ENCODE data around the gene TFEB. TPM values are rescaled to one million over a fixed set of nuclear protein-coding genes. Genes with fewer than 3 reads are reported as not detected.

The TFEB gene
- total and polyA plus RNA-seq, 4 experiments from 2014 or later, result 8.2 to 17.6 (median 13.9) TPM

DNA sequence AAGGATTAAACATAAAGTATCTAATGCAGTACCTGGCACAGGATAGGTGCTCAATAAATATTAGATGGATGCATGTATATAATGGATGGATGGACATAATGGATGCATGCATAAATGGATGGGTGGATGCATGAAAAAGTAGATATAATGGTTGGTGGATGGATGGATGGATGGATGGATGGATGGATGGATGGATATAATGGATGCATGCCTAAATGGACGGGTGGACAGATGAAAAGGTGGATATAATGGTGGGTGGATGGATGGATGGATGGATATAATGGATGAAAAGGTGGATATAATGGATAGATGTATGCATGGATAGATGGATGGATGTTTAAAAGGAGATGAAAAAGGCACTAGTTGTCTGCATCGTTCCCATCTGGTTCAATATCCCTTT lies 26.0 kb downstream of the TFEB start:
- H3K27me3 Mint-ChIP-seq, result no peaks in the 10 kb centered on the region
- CTCF ChIA-PET (ENCODE audit: partially characterized antibody), result interaction anchor here (0.9 kb wide), 1 partner anchor 26 kb away, joined by 4 read pairs; no protein-coding TSS in a partner anchor
- peaks cover 0 to 1% of the 10 kb centered on the region in 2 donors for H3K36me3 Mint-ChIP-seq
- no peak for DNase-seq
- POLR2A ChIA-PET (ENCODE audit: partially characterized antibody), result interaction anchor here (5.1 kb wide), 1 partner anchor 24 kb away, joined by 34 read pairs; the partner anchor contains the start of gene TFEB
- H3K4me3 ChIP-seq (ENCODE audit: low read length in 2 of 2), result no peak overlapping the region
- no peaks in the 10 kb centered on the region for H3K36me3 ChIP-seq (ENCODE audit: insufficient read depth, low read length)
- peaks cover 28 to 61% (median 37%) of the 10 kb centered on the region in 4 donors for H3K4me1 Mint-ChIP-seq
- peak overlapping the region in 1 of 7 donors; percentile 42 for H3K27ac Mint-ChIP-seq
- H3K9me3 Mint-ChIP-seq, result peaks cover 0 to 2% (median 0%) of the 10 kb centered on the region in 8 donors
- H3K4me3 Mint-ChIP-seq, result no peak overlapping the region
- H3K27ac ChIP-seq (ENCODE audit: low read depth, low read length), result no peak overlapping the region
- peaks cover 35% of the 10 kb centered on the region for H3K4me1 ChIP-seq (ENCODE audit: insufficient read depth, low read length)
- intact Hi-C loops (cut with micrococcal nuclease), result no loop called here
- H3K9me3 ChIP-seq (ENCODE audit: control insufficient read depth in 1 of 2, low read length in 2 of 2), result no peaks in the 10 kb centered on the region
- no peaks in the 10 kb centered on the region for H3K27me3 ChIP-seq (ENCODE audit: insufficient read depth, low read length)

DNA sequence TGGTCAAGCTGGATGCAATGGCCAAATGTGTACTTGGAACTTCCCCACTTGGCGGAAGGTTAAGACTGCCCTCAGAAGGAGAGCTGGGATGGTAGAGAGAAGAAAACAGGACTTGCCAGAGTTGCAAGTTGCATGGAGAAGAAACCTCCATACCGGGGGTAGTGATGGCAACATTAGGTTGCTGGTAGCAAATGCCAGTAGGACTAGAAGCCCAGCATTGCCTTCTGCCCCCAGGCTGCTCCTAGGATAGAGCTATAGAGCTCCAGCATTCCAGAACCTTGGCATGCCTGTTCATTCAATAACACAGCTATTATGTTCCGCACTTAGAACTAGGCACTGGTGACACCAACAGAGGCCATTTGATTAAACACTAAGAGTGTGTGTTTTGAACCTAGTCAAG lies 26.6 kb downstream of the TFEB start:
- Mint-ChIP-seq H3K4me1 (peaks cover 28 to 61% (median 36%) of the 10 kb centered on the region in 4 donors), H3K27ac (peak overlapping the region in 4 of 7 donors; percentile 51 to 74 (median 68))

DNA sequence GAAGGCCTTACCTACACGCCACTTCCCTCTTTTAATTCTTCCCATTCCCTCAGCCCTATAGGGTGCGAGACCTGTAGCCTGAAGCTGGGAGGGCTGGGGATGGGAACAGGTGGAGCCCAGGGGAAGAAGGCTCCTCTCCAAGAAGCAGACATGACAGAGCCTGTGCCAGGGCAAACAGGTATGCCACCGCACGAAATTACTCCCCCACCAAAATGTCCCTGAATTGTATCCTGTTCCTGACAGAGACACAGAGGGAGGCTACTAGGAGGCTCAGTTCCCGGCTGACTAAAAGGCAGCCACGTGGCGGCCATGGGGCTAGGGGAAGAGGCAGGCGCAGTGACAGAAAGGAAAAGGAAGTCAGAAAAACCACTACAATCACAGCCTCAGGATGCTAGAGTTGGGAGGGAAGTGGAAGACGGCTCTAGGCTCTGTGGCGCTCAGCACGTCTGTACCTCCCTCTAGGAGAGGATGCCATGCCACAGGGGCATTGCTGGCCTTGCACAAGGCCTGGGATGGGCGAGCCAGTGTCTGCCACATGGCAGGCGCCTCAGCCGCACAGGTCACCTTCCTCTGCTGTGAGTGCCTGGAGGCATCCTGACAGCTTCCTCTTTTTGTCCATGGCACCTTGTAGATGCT lies 27.7 kb downstream of the TFEB start:
- no peaks in the 10 kb centered on the region for H3K36me3 Mint-ChIP-seq
- DNase-seq, result peak; percentile 44 to 57 (median 50)
- Histone ChIP-seq H3K4me1 (ENCODE audit: insufficient read depth, low read length) (peaks cover 35% of the 10 kb centered on the region), H3K27me3 (ENCODE audit: insufficient read depth, low read length) (no peaks in the 10 kb centered on the region), H3K9me3 (ENCODE audit: control insufficient read depth in 1 of 2, low read length in 2 of 2) (no peaks in the 10 kb centered on the region), H3K36me3 (ENCODE audit: insufficient read depth, low read length) (no peaks in the 10 kb centered on the region), H3K27ac (ENCODE audit: low read depth, low read length) (peak overlapping the region; percentile 29), H3K4me3 (ENCODE audit: low read length in 2 of 2) (no peak overlapping the region)
- H3K4me1 Mint-ChIP-seq, result peaks cover 28 to 61% (median 37%) of the 10 kb centered on the region in 4 donors
- H3K27me3 Mint-ChIP-seq, result no peaks in the 10 kb centered on the region
- H3K27ac Mint-ChIP-seq, result peak overlapping the region; percentile 57 to 87 (median 78)
- POLR2A ChIA-PET (ENCODE audit: partially characterized antibody), result interaction anchor here (5.1 kb wide), 1 partner anchor 26 kb away, joined by 34 read pairs; the partner anchor contains the start of gene TFEB
- H3K9me3 Mint-ChIP-seq, result peaks cover 0 to 2% (median 0%) of the 10 kb centered on the region in 8 donors
- intact Hi-C loops (cut with micrococcal nuclease), result loop anchor here (1.0 to 2.0 kb wide), 2 partner anchors 28 to 69 kb away; partner anchors contain the start of gene TFEB
- peak overlapping the region; percentile 31 to 86 (median 77) for H3K4me3 Mint-ChIP-seq
- CTCF ChIA-PET (ENCODE audit: partially characterized antibody), result no interaction called here

More for the DNA sequence above, 26.6 kb downstream of the TFEB start:
- Mint-ChIP-seq H3K36me3 (no peaks in the 10 kb centered on the region), H3K4me3 (peak overlapping the region in 1 of 8 donors; percentile 22), H3K9me3 (peaks cover 0 to 2% (median 0%) of the 10 kb centered on the region in 8 donors), H3K27me3 (no peaks in the 10 kb centered on the region)
- Histone ChIP-seq H3K9me3 (ENCODE audit: control insufficient read depth in 1 of 2, low read length in 2 of 2) (no peaks in the 10 kb centered on the region), H3K27me3 (ENCODE audit: insufficient read depth, low read length) (no peaks in the 10 kb centered on the region), H3K4me3 (ENCODE audit: low read length in 2 of 2) (no peak overlapping the region), H3K4me1 (ENCODE audit: insufficient read depth, low read length) (peaks cover 35% of the 10 kb centered on the region), H3K27ac (ENCODE audit: low read depth, low read length) (no peak overlapping the region), H3K36me3 (ENCODE audit: insufficient read depth, low read length) (no peaks in the 10 kb centered on the region)
- DNase-seq, result no peak
- POLR2A ChIA-PET (ENCODE audit: partially characterized antibody), result interaction anchor here (5.1 kb wide), 1 partner anchor 25 kb away, joined by 34 read pairs; the partner anchor contains the start of gene TFEB
- CTCF ChIA-PET (ENCODE audit: partially characterized antibody), result interaction anchor here (0.9 kb wide), 1 partner anchor 25 kb away, joined by 4 read pairs; no protein-coding TSS in a partner anchor
- intact Hi-C loops (cut with micrococcal nuclease), result no loop called here

DNA sequence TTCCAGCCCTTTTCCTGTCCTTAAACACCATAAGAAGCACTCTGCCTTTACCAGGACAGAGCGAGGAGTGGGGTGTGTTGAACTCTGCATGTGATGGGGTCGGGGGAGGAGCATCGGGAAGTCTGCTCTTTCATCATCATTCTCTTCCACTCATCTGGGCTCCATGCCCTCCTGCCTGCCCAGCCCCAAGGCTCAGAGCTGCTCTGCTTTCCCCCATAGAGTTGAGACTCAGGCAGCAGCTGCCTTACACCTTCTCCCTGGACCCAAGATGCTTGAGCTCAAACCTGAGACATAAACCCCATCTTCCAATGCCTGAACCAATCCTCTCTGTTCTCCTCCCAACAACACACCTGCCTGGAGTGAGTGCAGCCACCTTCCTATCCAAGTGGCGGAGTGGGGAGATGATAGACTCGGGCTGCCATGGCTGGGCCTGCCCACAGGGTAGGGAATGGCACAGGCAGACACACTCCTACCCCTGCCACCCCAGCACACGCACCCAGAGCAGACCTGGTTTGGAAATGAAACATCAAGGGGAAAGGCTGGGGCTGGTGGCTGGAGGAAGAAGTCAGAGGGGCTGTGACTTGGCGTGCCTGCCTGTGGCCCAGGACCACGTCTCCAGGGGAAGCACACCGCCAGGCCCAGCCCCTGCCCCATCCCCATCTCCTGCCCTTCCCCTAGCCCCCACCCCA lies 28.4 kb downstream of the TFEB start:
- no peak overlapping the region for H3K4me3 ChIP-seq (ENCODE audit: low read length in 2 of 2)
- POLR2A ChIA-PET (ENCODE audit: partially characterized antibody), result interaction anchor here (5.1 kb wide), 1 partner anchor 27 kb away, joined by 34 read pairs; the partner anchor contains the start of gene TFEB
- CTCF ChIA-PET (ENCODE audit: partially characterized antibody), result interaction anchor here (3.3 kb wide), 1 partner anchor 27 kb away, joined by 13 read pairs; no protein-coding TSS in a partner anchor
- intact Hi-C loops (cut with micrococcal nuclease), result loop anchor here (1.0 to 2.0 kb wide), 2 partner anchors 28 to 70 kb away; partner anchors contain the start of gene TFEB
- H3K27ac ChIP-seq (ENCODE audit: low read depth, low read length), result peak overlapping the region; percentile 29
- DNase-seq, result no peak
- H3K36me3 Mint-ChIP-seq, result no peaks in the 10 kb centered on the region
- no peaks in the 10 kb centered on the region for H3K36me3 ChIP-seq (ENCODE audit: insufficient read depth, low read length)
- no peaks in the 10 kb centered on the region for H3K27me3 Mint-ChIP-seq
- H3K27ac Mint-ChIP-seq, result peak overlapping the region; percentile 12 to 87 (median 75)
- no peaks in the 10 kb centered on the region for H3K27me3 ChIP-seq (ENCODE audit: insufficient read depth, low read length)
- H3K9me3 ChIP-seq (ENCODE audit: control insufficient read depth in 1 of 2, low read length in 2 of 2), result no peaks in the 10 kb centered on the region
- H3K9me3 Mint-ChIP-seq, result peaks cover 0 to 2% (median 0%) of the 10 kb centered on the region in 8 donors
- peaks cover 35% of the 10 kb centered on the region for H3K4me1 ChIP-seq (ENCODE audit: insufficient read depth, low read length)
- peaks cover 28 to 61% (median 37%) of the 10 kb centered on the region in 4 donors for H3K4me1 Mint-ChIP-seq
- H3K4me3 Mint-ChIP-seq, result peak overlapping the region in 7 of 8 donors; percentile 14 to 86 (median 70)

DNA sequence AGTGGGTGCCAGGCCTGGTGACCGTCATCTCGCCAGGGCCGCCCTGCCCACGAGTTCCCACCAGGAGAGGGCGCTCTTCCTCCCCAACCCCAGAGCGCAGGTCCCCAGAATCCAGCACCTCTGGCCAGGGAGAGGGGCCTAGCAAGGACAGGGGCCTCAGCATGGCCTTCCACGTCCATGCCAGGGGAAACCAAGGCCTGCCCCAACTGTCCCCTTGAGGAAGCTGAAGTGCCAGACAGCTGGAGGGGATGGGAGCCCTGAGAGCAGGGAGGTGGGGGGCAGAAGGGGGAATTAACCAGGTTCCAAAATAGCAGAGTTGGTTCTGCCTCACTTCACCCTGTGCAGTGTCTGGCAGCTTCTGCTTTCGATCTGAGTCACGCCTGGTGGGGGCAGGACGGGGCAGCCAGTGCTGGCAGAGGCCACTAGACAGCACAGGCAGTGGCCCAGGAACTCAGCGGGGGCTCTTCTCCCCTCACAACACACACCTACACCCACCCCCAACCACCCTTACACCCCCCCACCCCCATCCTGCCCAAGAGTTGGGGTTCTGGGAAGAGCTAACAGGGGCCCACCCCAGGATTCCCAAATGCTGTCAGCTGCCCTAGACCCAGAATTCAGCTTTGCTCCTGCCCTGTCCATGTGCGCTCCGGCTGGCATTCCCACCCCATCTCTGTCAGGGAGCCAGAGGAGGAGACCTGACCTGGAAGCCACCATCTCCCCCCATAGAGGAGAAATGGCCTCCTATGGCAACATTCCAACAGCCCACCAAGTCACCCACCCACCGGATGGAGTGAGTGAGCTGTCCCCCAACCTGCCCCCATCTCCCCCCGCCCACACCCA lies 29.2 kb downstream of the TFEB start:
- POLR2A ChIA-PET (ENCODE audit: partially characterized antibody), result interaction anchor here (5.1 kb wide), 1 partner anchor 28 kb away, joined by 34 read pairs; the partner anchor contains the start of gene TFEB
- H3K27me3 Mint-ChIP-seq, result no peaks in the 10 kb centered on the region

DNA sequence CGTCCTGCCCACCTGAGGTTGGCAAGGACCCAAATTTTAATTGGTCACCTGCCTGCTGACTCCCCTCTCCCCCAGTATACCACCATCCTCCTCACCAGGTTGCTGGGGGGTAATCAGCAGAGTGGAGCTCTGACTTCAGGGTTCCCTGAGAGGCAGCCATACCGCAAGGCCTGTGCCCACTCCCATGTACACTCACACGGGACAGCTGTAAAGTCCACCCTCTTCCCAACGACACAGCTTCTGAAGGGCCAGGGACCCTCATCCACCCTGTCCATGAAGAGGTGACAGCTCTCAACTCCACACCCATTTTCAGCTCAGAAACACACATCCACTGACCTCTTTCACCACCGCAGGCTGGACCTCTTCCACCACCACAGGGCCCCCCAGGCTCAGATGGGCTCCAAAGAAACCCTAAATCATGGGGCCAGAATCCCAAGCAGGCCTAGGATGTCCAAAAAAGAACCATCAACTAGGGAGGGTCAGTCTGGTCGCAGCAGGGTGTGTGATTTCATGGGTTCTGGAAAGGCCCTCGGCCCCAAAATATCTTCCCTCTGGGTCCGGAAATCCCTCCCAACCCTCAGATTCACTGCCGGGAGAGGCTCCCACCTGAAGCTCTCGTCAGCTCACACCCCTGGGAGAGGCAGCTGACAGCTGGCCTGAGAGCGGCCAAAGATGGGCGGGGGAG lies 30.0 kb downstream of the TFEB start:
- H3K27me3 Mint-ChIP-seq, result no peaks in the 10 kb centered on the region
- H3K4me1 Mint-ChIP-seq, result peaks cover 24 to 53% (median 38%) of the 10 kb centered on the region in 4 donors
- ChIA-PET POLR2A (ENCODE audit: partially characterized antibody) (interaction anchor here (5.1 kb wide), 1 partner anchor 28 kb away, joined by 34 read pairs; the partner anchor contains the start of gene TFEB), CTCF (ENCODE audit: partially characterized antibody) (interaction anchor here (1.2 to 3.3 kb wide), 4 partner anchors 11 to 28 kb away, joined by 4 to 13 read pairs (median 6); no protein-coding TSS in a partner anchor)
- Histone ChIP-seq H3K27me3 (ENCODE audit: insufficient read depth, low read length) (no peaks in the 10 kb centered on the region), H3K27ac (ENCODE audit: low read depth, low read length) (no peak overlapping the region), H3K36me3 (ENCODE audit: insufficient read depth, low read length) (no peaks in the 10 kb centered on the region), H3K4me3 (ENCODE audit: low read length in 2 of 2) (no peak overlapping the region), H3K9me3 (ENCODE audit: control insufficient read depth in 1 of 2, low read length in 2 of 2) (no peaks in the 10 kb centered on the region), H3K4me1 (ENCODE audit: insufficient read depth, low read length) (peaks cover 35% of the 10 kb centered on the region)
- H3K36me3 Mint-ChIP-seq, result no peaks in the 10 kb centered on the region
- peak overlapping the region in 3 of 7 donors; percentile 46 to 72 (median 50) for H3K27ac Mint-ChIP-seq
- DNase-seq, result no peak
- no peak overlapping the region for H3K4me3 Mint-ChIP-seq
- H3K9me3 Mint-ChIP-seq, result peaks cover 0 to 2% (median 0%) of the 10 kb centered on the region in 8 donors
- intact Hi-C loops (cut with micrococcal nuclease), result no loop called here

More for the DNA sequence above, 29.2 kb downstream of the TFEB start:
- peak; percentile 21 to 64 (median 31) for DNase-seq
- Mint-ChIP-seq H3K9me3 (peaks cover 0 to 2% (median 0%) of the 10 kb centered on the region in 8 donors), H3K4me3 (peak overlapping the region in 3 of 8 donors; percentile 63 to 86 (median 70)), H3K36me3 (no peaks in the 10 kb centered on the region), H3K4me1 (peaks cover 28 to 61% (median 39%) of the 10 kb centered on the region in 4 donors), H3K27ac (peak overlapping the region in 6 of 7 donors; percentile 8 to 81 (median 60))
- CTCF ChIA-PET (ENCODE audit: partially characterized antibody), result interaction anchor here (1.2 to 3.3 kb wide), 3 partner anchors 10 to 27 kb away, joined by 4 to 13 read pairs (median 9); no protein-coding TSS in a partner anchor
- Histone ChIP-seq H3K27me3 (ENCODE audit: insufficient read depth, low read length) (no peaks in the 10 kb centered on the region), H3K27ac (ENCODE audit: low read depth, low read length) (no peak overlapping the region), H3K36me3 (ENCODE audit: insufficient read depth, low read length) (no peaks in the 10 kb centered on the region), H3K4me1 (ENCODE audit: insufficient read depth, low read length) (peaks cover 35% of the 10 kb centered on the region), H3K9me3 (ENCODE audit: control insufficient read depth in 1 of 2, low read length in 2 of 2) (no peaks in the 10 kb centered on the region), H3K4me3 (ENCODE audit: low read length in 2 of 2) (no peak overlapping the region)
- intact Hi-C loops (cut with micrococcal nuclease), result loop anchor here (2.0 kb wide), 1 partner anchor 71 kb away; no protein-coding TSS in a partner anchor
